Loucy (cell line): ENCODE results near the gene FBP2.

Experiments
- H2AFZ ChIP-seq: fragments of 200-600 bp; sonication (generic); 2 replicates; pipeline ENCODE4 v1.6.0; 2016; ENCODE audit warnings: antibody characterized with exemption, mild to moderate bottlenecking, low read length, moderate library complexity
- H3F3A ChIP-seq: fragments of 200-600 bp; 2 replicates; pipeline ENCODE4 v1.6.0; 2016; ENCODE audit warnings: antibody characterized with exemption, low read depth, mild to moderate bottlenecking
- H3K27me3 ChIP-seq: fragments of 200-600 bp; sonication (generic); 2 replicates; pipeline ENCODE4 v1.6.1; 2014; ENCODE audit warnings: low read length, mild to moderate bottlenecking; ENCODE audit not compliant: insufficient read depth, poor library complexity, severe bottlenecking
- H3K36me3 ChIP-seq: fragments of 200-600 bp; sonication (generic); 2 replicates; pipeline ENCODE4 v1.6.1; 2016; ENCODE audit warnings: low read length; ENCODE audit not compliant: insufficient read depth
- H3K4me1 ChIP-seq: fragments of 200-600 bp; sonication (generic); 2 replicates; pipeline ENCODE4 v1.5.1; 2014; ENCODE audit warnings: low read length, mild to moderate bottlenecking; ENCODE audit not compliant: insufficient read depth, poor library complexity, severe bottlenecking
- H3K4me2 ChIP-seq: fragments of 200-600 bp; sonication (generic); 2 replicates; pipeline ENCODE4 v1.6.0; 2014; ENCODE audit warnings: antibody characterized with exemption, low read length, low read depth, mild to moderate bottlenecking; ENCODE audit not compliant: poor library complexity, severe bottlenecking
- H3K4me3 ChIP-seq: fragments of 200-600 bp; sonication (generic); 2 replicates; pipeline ENCODE4 v1.5.1; 2014; ENCODE audit warnings: low read length, mild to moderate bottlenecking, mixed read lengths; ENCODE audit not compliant: poor library complexity, severe bottlenecking
- H3K79me2 ChIP-seq: fragments of 200-600 bp; sonication (generic); 2 replicates; pipeline ENCODE4 v1.6.1; 2014; ENCODE audit warnings: low read length; ENCODE audit not compliant: insufficient read depth
- H3K9ac ChIP-seq: fragments of 200-600 bp; sonication (generic); 2 replicates; pipeline ENCODE4 v1.6.0; 2014; ENCODE audit warnings: mild to moderate bottlenecking, low read depth, low read length, moderate library complexity; ENCODE audit not compliant: poor library complexity, severe bottlenecking
- H3K9me2 ChIP-seq: fragments of 200-600 bp; sonication (generic); replicated peaks from 2 replicates; pipeline ENCODE4 v1.6.1; 2016; ENCODE audit warnings: low read depth, low read length, mixed read lengths
- H3K9me3 ChIP-seq: fragments of 200-600 bp; sonication (generic); 2 replicates; pipeline ENCODE4 v1.6.1; 2014; ENCODE audit warnings: mild to moderate bottlenecking, antibody characterized with exemption, low read length, low read depth; ENCODE audit not compliant: insufficient read depth
- H4K20me1 ChIP-seq: fragments of 200-600 bp; sonication (generic); 2 replicates; pipeline ENCODE4 v1.6.0; 2014; ENCODE audit warnings: antibody characterized with exemption, low read length, mild to moderate bottlenecking; ENCODE audit not compliant: insufficient read depth, poor library complexity, severe bottlenecking
- CTCF ChIP-seq: fragments of 200-600 bp; sonication (generic); conservative IDR thresholded peaks from 2 replicates; pipeline ENCODE4 v1.5.1; 2014; ENCODE audit warnings: mild to moderate bottlenecking, antibody characterized with exemption, low read length
- EZH2phosphoT487 ChIP-seq: fragments of 200-600 bp; IDR thresholded peaks from 2 replicates; pipeline ENCODE4 v1.6.1; 2018; ENCODE audit warnings: antibody characterized with exemption, mild to moderate bottlenecking, moderate library complexity, borderline replicate concordance

The FBP2 gene

GRCh38 chr9:94619026-94619425 is 25.4 kb upstream of the FBP2 start:
- Histone ChIP-seq H2AFZ (no peak overlapping the region), H3K9me3 (no peaks in the 10 kb centered on the region), H3K36me3 (no peaks in the 10 kb centered on the region), H3K79me2 (no peaks in the 10 kb centered on the region), H3K9me2 (no peaks in the 10 kb centered on the region), H3K9ac (no peak overlapping the region), H4K20me1 (no peaks in the 10 kb centered on the region), H3F3A (no peaks in the 10 kb centered on the region), H3K4me2 (no peak overlapping the region), H3K4me1 (no peaks in the 10 kb centered on the region), H3K27me3 (no peaks in the 10 kb centered on the region), H3K4me3 (no peak overlapping the region)
- TF ChIP-seq CTCF (no peak), EZH2phosphoT487 (no peak)

- H3F3A ChIP-seq: no peaks in the 10 kb centered on the region
- H3K79me2 ChIP-seq: no peaks in the 10 kb centered on the region
- H4K20me1 ChIP-seq: no peaks in the 10 kb centered on the region
- H3K4me3 ChIP-seq: no peak overlapping the region
- no peak overlapping the region for H3K9ac ChIP-seq
- H3K9me3 ChIP-seq: no peaks in the 10 kb centered on the region
- H2AFZ ChIP-seq: no peak overlapping the region
- H3K9me2 ChIP-seq: no peaks in the 10 kb centered on the region
- H3K27me3 ChIP-seq: peaks cover 32% of the 10 kb centered on the region
- TF ChIP-seq EZH2phosphoT487: no peak
- 0 out of 2 replicates have a peak, but pooled peaks have one; percentile 29 for TF ChIP-seq CTCF
- peaks cover 6% of the 10 kb centered on the region for H3K4me1 ChIP-seq
- no peak overlapping the region for H3K4me2 ChIP-seq
- H3K36me3 ChIP-seq: no peaks in the 10 kb centered on the region
These were observed 19.4 kb upstream of the FBP2 start for GRCh38 chr9:94613003-94613402.

GRCh38 chr9:94612071-94612470 is 18.4 kb upstream of the FBP2 start:
- H3K9me3 ChIP-seq: no peaks in the 10 kb centered on the region
- H3K79me2 ChIP-seq: no peaks in the 10 kb centered on the region
- no peaks in the 10 kb centered on the region for H3F3A ChIP-seq
- no peak overlapping the region for H3K4me3 ChIP-seq
- no peaks in the 10 kb centered on the region for H3K36me3 ChIP-seq
- no peak overlapping the region for H2AFZ ChIP-seq
- peaks cover 37% of the 10 kb centered on the region for H3K27me3 ChIP-seq
- H3K4me2 ChIP-seq: no peak overlapping the region
- H3K9me2 ChIP-seq: no peaks in the 10 kb centered on the region
- no peaks in the 10 kb centered on the region for H4K20me1 ChIP-seq
- H3K9ac ChIP-seq: no peak overlapping the region
- peaks cover 6% of the 10 kb centered on the region for H3K4me1 ChIP-seq
- TF ChIP-seq EZH2phosphoT487: no peak

- Histone ChIP-seq H3K4me2 (no peak overlapping the region), H3K9ac (no peak overlapping the region), H4K20me1 (no peaks in the 10 kb centered on the region), H3F3A (no peaks in the 10 kb centered on the region), H3K79me2 (no peaks in the 10 kb centered on the region), H3K9me3 (no peaks in the 10 kb centered on the region), H3K27me3 (peaks cover 39% of the 10 kb centered on the region), H3K9me2 (no peaks in the 10 kb centered on the region), H3K36me3 (no peaks in the 10 kb centered on the region), H3K4me3 (no peak overlapping the region), H2AFZ (no peak overlapping the region), H3K4me1 (peaks cover 6% of the 10 kb centered on the region)
- TF ChIP-seq EZH2phosphoT487: no peak
- no peak for TF ChIP-seq CTCF
These were observed 18.0 kb upstream of the FBP2 start for GRCh38 chr9:94611638-94612068.
